Loucy (cell line): ENCODE measurements around the gene APOL2.

ENCODE experiments used
- H2AFZ ChIP-seq: fragments of 200-600 bp; sonication (generic); 2 replicates; pipeline ENCODE4 v1.6.0; 2016; ENCODE audit warnings: antibody characterized with exemption, mild to moderate bottlenecking, low read length, moderate library complexity
- H3F3A ChIP-seq: fragments of 200-600 bp; 2 replicates; pipeline ENCODE4 v1.6.0; 2016; ENCODE audit warnings: antibody characterized with exemption, low read depth, mild to moderate bottlenecking
- H3K27me3 ChIP-seq: fragments of 200-600 bp; sonication (generic); 2 replicates; pipeline ENCODE4 v1.6.1; 2014; ENCODE audit warnings: low read length, mild to moderate bottlenecking; ENCODE audit not compliant: insufficient read depth, poor library complexity, severe bottlenecking
- H3K36me3 ChIP-seq: fragments of 200-600 bp; sonication (generic); 2 replicates; pipeline ENCODE4 v1.6.1; 2016; ENCODE audit warnings: low read length; ENCODE audit not compliant: insufficient read depth
- H3K4me1 ChIP-seq: fragments of 200-600 bp; sonication (generic); 2 replicates; pipeline ENCODE4 v1.5.1; 2014; ENCODE audit warnings: low read length, mild to moderate bottlenecking; ENCODE audit not compliant: insufficient read depth, poor library complexity, severe bottlenecking
- H3K4me2 ChIP-seq: fragments of 200-600 bp; sonication (generic); 2 replicates; pipeline ENCODE4 v1.6.0; 2014; ENCODE audit warnings: antibody characterized with exemption, low read length, low read depth, mild to moderate bottlenecking; ENCODE audit not compliant: poor library complexity, severe bottlenecking
- H3K4me3 ChIP-seq: fragments of 200-600 bp; sonication (generic); 2 replicates; pipeline ENCODE4 v1.5.1; 2014; ENCODE audit warnings: low read length, mild to moderate bottlenecking, mixed read lengths; ENCODE audit not compliant: poor library complexity, severe bottlenecking
- H3K79me2 ChIP-seq: fragments of 200-600 bp; sonication (generic); 2 replicates; pipeline ENCODE4 v1.6.1; 2014; ENCODE audit warnings: low read length; ENCODE audit not compliant: insufficient read depth
- H3K9ac ChIP-seq: fragments of 200-600 bp; sonication (generic); 2 replicates; pipeline ENCODE4 v1.6.0; 2014; ENCODE audit warnings: mild to moderate bottlenecking, low read depth, low read length, moderate library complexity; ENCODE audit not compliant: poor library complexity, severe bottlenecking
- H3K9me2 ChIP-seq: fragments of 200-600 bp; sonication (generic); replicated peaks from 2 replicates; pipeline ENCODE4 v1.6.1; 2016; ENCODE audit warnings: low read depth, low read length, mixed read lengths
- H3K9me3 ChIP-seq: fragments of 200-600 bp; sonication (generic); 2 replicates; pipeline ENCODE4 v1.6.1; 2014; ENCODE audit warnings: mild to moderate bottlenecking, antibody characterized with exemption, low read length, low read depth; ENCODE audit not compliant: insufficient read depth
- H4K20me1 ChIP-seq: fragments of 200-600 bp; sonication (generic); 2 replicates; pipeline ENCODE4 v1.6.0; 2014; ENCODE audit warnings: antibody characterized with exemption, low read length, mild to moderate bottlenecking; ENCODE audit not compliant: insufficient read depth, poor library complexity, severe bottlenecking
- EZH2phosphoT487 ChIP-seq: fragments of 200-600 bp; IDR thresholded peaks from 2 replicates; pipeline ENCODE4 v1.6.1; 2018; ENCODE audit warnings: antibody characterized with exemption, mild to moderate bottlenecking, moderate library complexity, borderline replicate concordance
- TF ChIP-seq, protein P1 (sequence below): fragments of 200-600 bp; sonication (generic); conservative IDR thresholded peaks from 2 replicates; pipeline ENCODE4 v1.5.1; 2014; ENCODE audit warnings: mild to moderate bottlenecking, antibody characterized with exemption, low read length

The APOL2 gene

DNA sequence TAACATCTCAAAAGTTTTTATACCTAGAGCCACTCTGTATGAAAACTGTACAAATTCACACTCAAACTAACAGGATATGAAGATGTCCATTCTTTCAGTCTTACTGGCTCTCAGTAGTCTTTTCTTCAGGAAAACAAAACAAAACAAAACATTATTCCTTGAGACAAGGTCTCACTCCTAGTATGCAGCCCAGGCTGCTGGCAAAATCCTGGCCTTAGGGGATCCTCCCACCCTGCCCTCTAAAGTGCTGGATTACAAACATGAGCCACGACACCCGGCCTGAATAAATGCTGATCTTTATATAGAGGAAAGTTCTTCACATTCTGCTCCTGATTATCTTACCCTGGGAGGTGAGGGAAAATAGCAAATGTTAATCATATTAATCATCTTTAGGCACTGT is 5.1 kb downstream of the APOL2 start:
- no peaks in the 10 kb centered on the region for H3F3A ChIP-seq
- peaks cover 32% of the 10 kb centered on the region for H3K79me2 ChIP-seq
- H3K9me3 ChIP-seq, result no peaks in the 10 kb centered on the region
- H4K20me1 ChIP-seq, result no peaks in the 10 kb centered on the region
- H2AFZ ChIP-seq, result no peak overlapping the region
- H3K4me1 ChIP-seq, result peaks cover 42% of the 10 kb centered on the region
- no peaks in the 10 kb centered on the region for H3K36me3 ChIP-seq
- no peak overlapping the region for H3K4me3 ChIP-seq
- H3K9ac ChIP-seq, result no peak overlapping the region
- H3K27me3 ChIP-seq, result no peaks in the 10 kb centered on the region
- TF ChIP-seq EZH2phosphoT487, result no peak
- TF ChIP-seq, protein P1, sequence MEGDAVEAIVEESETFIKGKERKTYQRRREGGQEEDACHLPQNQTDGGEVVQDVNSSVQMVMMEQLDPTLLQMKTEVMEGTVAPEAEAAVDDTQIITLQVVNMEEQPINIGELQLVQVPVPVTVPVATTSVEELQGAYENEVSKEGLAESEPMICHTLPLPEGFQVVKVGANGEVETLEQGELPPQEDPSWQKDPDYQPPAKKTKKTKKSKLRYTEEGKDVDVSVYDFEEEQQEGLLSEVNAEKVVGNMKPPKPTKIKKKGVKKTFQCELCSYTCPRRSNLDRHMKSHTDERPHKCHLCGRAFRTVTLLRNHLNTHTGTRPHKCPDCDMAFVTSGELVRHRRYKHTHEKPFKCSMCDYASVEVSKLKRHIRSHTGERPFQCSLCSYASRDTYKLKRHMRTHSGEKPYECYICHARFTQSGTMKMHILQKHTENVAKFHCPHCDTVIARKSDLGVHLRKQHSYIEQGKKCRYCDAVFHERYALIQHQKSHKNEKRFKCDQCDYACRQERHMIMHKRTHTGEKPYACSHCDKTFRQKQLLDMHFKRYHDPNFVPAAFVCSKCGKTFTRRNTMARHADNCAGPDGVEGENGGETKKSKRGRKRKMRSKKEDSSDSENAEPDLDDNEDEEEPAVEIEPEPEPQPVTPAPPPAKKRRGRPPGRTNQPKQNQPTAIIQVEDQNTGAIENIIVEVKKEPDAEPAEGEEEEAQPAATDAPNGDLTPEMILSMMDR, result no peak
- H3K4me2 ChIP-seq, result no peak overlapping the region
- H3K9me2 ChIP-seq, result no peaks in the 10 kb centered on the region

DNA sequence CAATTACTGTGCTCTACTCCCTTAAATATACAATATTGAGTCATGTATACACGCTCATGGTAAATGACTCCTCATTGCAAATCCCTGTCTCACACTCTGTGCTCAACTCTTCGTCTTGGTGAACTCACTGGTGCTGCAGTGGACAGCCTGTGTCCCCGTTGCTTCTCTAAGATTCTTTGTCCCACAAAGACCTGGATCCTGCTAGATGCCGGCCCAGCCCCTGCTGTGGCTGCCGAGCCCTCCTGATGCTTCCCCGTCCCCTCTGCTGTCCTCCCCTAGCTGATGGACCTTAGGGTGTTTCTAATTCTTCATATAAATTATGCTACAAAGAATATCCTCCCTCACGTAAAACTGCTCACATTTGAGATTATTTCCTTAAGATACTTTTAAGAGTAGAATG is 5.5 kb downstream of the APOL2 start:
- H3K27me3 ChIP-seq, result no peaks in the 10 kb centered on the region
- H3K79me2 ChIP-seq, result peaks cover 28% of the 10 kb centered on the region
- H3K36me3 ChIP-seq, result no peaks in the 10 kb centered on the region
- no peaks in the 10 kb centered on the region for H3K9me3 ChIP-seq
- H3K4me1 ChIP-seq, result peaks cover 39% of the 10 kb centered on the region
- no peak overlapping the region for H3K4me3 ChIP-seq
- H4K20me1 ChIP-seq, result no peaks in the 10 kb centered on the region
- no peaks in the 10 kb centered on the region for H3K9me2 ChIP-seq
- TF ChIP-seq, protein P1, result no peak
- no peak for TF ChIP-seq EZH2phosphoT487
- no peak overlapping the region for H3K9ac ChIP-seq
- H3K4me2 ChIP-seq, result no peak overlapping the region
- no peaks in the 10 kb centered on the region for H3F3A ChIP-seq
- no peak overlapping the region for H2AFZ ChIP-seq

DNA sequence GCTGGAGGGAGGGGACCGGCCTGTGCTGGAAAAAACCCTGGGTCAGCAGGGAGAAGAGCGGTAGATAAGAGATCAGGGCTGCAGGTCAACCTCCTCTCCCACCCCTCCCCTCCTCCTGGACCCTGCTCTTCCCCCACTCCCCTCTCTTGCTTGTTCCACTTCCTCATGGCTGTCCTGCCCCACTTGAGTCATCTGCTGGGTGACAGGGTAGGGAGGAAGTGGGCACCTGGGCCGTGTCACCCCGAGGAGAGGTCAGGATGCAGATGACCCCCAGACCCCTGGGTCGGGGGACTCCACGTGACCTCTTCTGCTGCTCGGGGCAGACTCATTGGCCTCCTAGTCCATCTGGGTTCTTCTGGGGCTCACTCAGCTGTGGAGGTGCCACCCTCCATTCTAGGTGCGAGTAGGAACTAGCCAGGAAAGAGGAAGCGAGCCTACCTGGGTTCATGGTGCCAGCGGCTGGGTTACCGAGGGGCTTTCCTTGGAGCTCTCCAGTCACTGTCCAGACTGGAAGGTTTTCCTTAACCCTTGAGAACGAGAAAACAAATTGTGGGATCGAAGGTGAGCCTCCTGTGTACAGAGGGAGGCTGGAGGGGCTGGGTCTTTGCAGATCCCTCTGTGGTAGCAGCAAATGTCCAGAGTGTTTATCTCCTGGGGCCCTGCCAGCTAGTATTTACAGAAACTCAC is 6.5 kb downstream of the APOL2 start:
- Histone ChIP-seq H3K4me2 (no peak overlapping the region), H3K4me3 (no peak overlapping the region), H3K36me3 (no peaks in the 10 kb centered on the region)

More for the DNA sequence above, 6.5 kb downstream of the APOL2 start:
- Histone ChIP-seq H3K79me2 (peaks cover 18% of the 10 kb centered on the region), H3K9ac (no peak overlapping the region), H4K20me1 (no peaks in the 10 kb centered on the region), H3K27me3 (no peaks in the 10 kb centered on the region), H2AFZ (no peak overlapping the region), H3K4me1 (peaks cover 29% of the 10 kb centered on the region), H3F3A (no peaks in the 10 kb centered on the region), H3K9me2 (no peaks in the 10 kb centered on the region), H3K9me3 (no peaks in the 10 kb centered on the region)
- TF ChIP-seq EZH2phosphoT487, result no peak
- TF ChIP-seq, protein P1, result no peak
